Activated T-cell treated with anti-CD3 and anti-CD28 coated beads for 48 hours (primary cell): ENCODE measurements around the gene CLEC6A.
"Not testable (repeated sequence)": the region's sequence is repeated elsewhere in the genome, so short reads cannot be mapped to it uniquely, and the experiment has no call there.

Experiments
- DNase-seq: peaks from one replicate; pipeline ENCODE4 v3.0.0-alpha.2; 2020; ENCODE audit warnings: low read depth

CLEC6A gene

GRCh38 chr12:8495671-8496070 is 39.9 kb downstream of the CLEC6A start:
- DNase-seq, result not testable (repeated sequence)

DNA sequence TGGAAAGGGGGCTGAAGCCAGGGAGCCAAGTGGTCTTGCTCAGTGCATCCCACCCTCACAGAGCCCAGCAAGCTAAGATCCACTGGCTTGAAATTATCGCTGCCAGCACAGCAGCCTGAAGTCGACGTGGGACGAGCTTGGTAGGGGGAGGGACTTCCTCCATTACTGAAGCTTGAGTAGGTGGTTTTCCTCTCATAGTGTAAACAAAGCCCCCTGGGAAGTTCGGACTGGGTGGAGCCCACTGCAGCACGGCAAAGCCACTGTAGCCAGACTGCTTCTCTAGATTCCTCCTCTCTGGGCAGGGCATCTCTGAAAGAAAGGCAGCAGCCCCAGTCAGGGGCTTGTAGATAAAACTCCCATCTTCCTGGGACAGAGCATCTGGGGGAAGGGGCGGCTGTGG is 40.3 kb downstream of the CLEC6A start:
- not testable (repeated sequence) for DNase-seq

DNA sequence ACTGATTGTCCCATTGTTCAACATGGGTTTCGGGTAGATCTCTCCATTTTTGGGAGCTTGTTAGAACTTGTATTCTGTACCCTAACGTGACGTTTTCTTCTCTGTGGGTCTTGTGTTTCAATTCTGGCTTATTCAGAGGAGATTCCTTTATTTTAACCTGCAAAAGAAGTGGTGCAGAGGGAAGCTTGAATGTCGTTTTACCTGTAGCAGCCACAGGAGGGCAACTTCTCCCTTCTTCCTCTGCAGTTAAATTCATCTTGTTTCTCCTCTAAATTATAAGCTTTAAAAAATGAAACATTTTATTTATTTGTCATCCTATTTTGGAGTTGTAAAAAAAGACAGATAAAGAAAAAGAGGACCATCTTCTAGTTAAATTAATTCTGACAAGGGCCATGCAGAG is 43.9 kb downstream of the CLEC6A start:
- no peak for DNase-seq

GRCh38 chr12:8501720-8502119 is 46.0 kb downstream of the CLEC6A start:
- no peak for DNase-seq

DNA sequence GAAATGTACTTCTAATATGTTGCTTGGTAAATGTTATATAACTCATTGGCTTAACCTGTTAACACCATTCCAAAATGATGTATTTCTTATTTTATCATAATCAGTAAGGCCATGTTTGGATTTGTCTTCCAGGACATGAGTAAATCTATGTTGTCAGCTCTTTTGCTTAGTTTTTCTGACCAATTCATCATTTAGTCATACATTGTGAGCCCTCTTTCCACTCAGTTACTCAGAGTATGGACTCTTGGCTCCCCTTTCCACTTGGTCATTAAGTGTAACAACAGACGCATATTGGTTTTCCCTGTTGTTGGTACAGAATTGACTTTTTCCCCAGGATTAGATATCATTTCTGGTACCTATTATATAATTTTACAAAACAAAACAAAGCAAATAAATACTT is 48.6 kb downstream of the CLEC6A start:
- no peak for DNase-seq

DNA sequence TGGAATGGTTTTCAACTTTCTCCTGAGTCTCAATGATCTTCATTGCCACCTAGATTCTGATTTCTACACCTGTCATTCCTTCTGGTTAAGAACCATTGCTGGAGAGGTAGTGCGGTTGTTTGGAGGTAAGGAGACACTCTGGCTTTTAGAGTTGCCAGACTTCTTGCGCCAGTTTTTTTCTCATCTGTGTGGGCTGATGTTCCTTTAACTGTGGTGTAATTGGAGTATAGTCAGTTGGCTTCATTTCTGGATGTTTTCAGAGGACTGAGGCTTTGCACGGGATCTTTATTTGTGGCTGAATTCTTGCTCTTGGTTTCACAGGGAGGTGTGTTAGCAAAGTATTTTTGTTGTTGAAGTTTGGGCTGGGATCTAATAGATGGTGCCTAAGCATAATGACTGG is 51.8 kb downstream of the CLEC6A start:
- DNase-seq, result no peak

- no peak for DNase-seq
These were observed 52.5 kb downstream of the CLEC6A start for GRCh38 chr12:8508223-8508622.

DNA sequence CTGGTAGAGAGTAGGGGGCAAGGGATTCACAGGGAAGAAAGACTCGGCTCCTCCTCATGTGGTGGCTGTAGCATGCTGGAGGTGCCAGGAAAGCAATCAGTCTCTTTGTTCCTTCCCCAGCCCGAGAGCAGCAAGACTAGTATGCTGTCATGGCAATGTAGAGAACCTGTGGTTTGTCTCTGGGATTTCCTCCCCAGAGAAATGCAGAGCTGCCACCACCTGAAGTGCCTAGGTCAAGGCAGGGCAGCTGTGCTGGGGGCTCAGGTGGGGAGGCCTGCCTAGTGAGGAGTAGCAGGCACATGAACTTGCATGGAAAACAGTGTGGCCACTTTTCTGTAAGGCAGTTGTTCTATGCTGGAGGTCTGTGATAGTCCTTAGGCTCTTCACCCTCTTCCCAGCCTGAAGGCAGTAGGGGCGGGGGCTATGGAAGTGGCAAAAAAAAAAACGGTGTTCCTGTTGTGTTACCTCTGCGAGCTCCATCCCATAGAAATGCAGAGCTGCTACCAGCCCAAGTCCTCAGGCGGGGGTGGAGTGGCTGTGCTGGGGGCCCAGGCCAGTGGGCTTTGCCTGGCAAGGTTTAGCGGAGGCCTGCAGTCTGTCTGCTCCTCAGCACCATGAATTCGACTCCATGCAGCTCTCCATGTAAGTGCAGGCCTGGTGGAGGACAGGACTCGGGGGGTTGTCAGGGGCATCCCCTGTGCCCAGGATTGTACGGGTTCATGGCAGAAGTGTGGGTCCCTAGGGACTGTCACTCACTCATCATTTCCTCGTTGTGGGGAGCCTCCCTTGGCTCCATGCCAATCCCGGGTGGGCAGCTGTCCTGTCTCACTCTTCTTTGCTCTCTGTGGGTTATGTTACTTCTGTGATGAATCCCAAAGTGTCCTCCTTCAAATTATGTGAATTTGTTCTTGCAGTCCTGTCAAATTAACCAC is 53.4 kb downstream of the CLEC6A start:
- DNase-seq, result no peak

DNA sequence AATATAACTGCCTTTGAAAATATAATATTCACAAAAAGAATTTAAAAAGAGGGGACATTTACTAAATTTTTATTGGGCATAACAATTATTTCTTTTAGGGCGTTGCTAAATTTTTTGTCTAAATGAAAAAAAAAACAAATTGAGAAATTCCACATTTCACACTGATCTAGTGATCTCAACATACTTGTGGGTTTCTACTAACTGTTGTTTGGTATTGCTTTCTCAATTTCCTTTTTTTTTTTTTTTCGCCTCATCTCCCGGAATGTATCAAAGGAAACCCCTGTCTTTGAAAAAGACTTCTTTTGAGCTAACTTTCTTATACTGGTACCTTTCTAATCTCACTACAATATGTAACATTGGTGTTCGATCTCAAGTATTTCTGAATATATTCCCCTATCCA is 57.5 kb downstream of the CLEC6A start, which contains the start of gene CLEC4D:
Gene CLEC4D, plus strand, starts transcription at position 248 of the 400 bp plus-strand sequence. CDS start 230 bp downstream, outside the sequence.
- no peak for DNase-seq

DNA sequence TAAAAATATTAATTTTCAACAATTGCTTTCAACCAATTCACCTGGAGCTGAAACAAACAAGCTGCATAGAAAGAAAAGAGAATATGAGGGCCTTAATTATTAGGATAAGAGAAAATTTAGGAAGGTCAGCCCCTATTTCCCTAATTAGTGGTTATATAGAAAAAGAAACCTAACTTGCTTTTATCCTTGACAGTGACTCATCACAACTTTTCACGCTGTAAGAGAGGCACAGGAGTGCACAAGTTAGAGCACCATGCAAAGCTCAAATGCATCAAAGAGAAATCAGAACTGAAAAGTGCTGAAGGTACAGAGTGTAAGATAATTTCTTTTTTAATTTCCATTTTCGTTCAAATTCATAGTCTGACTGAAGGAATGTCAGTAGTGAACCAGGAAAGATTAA is 62.2 kb downstream of the CLEC6A start:
- no peak for DNase-seq

DNA sequence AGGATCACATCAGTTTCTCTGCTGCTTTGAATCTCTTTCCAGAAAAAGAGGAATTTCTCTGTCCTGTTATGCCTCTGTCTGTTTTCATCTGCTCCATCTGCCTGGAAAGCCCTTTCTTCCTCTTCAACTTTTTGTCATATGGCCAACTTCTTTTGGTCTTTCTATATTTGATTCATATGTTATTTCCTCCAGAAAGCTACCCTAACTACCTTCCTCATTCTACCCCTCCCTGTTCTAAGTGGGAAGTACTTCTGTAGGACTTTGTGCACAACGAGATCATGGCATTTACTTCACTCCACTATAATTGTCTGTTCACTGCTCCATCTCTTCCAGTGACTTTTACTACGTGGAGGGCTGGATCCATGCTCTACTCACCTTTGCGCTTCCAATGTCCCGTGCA is 63.4 kb downstream of the CLEC6A start:
- no peak for DNase-seq

GRCh38 chr12:8527250-8528130 is 71.7 kb downstream of the CLEC6A start:
- DNase-seq, result no peak
